T-helper 17 cell (primary cell): Measurements from ENCODE around the gene OTOGL. TPM values are rescaled to one million over a fixed set of nuclear protein-coding genes. Genes with fewer than 3 reads are reported as not detected.

Experiments used
- ATAC-seq: fragments of 150-1000 bp; cut with Tn5 transposase; 2 replicates; pipeline ENCODE4 v1.10.0; 2021; ENCODE audit warnings: mild to moderate bottlenecking, moderate library complexity
- DNase-seq, 3 donors: peaks; one replicate each; pipeline versions ENCODE4 v3.0.0 to v3.0.0-alpha.2; 2020 to 2021
- H3K9me3 ChIP-seq: one replicate; pipeline ENCODE4 v1.7.0; 2013; ENCODE audit warnings: low read length, mild to moderate bottlenecking; ENCODE audit not compliant: control insufficient read depth, poor library complexity, severe bottlenecking
- H3K27ac Mint-ChIP-seq: one replicate; pipeline ENCODE4 v1.8.0; 2022; ENCODE audit warnings: mild to moderate bottlenecking, moderate library complexity, mixed read lengths
- H3K27me3 Mint-ChIP-seq: one replicate; pipeline ENCODE4 v1.8.0; 2022; ENCODE audit warnings: mixed read lengths
- H3K36me3 Mint-ChIP-seq: one replicate; pipeline ENCODE4 v1.8.0; 2022; ENCODE audit warnings: low read depth, mixed read lengths
- H3K4me1 Mint-ChIP-seq: one replicate; pipeline ENCODE4 v1.8.0; 2022; ENCODE audit warnings: mild to moderate bottlenecking, mixed read lengths
- H3K4me3 Mint-ChIP-seq: one replicate; pipeline ENCODE4 v1.8.0; 2022; ENCODE audit warnings: mild to moderate bottlenecking, moderate library complexity, mixed read lengths
- total RNA-seq, 4 donors: library from RNA in 2 of 4; stranded (reverse) in 2 of 4; gene quantifications; one replicate each; pipeline ENCODE4 v1.2.3 and lab custom pipeline; 2022 to 2026

Gene OTOGL
- total RNA-seq, 2 donors from 2014 or later: not detected

GRCh38 chr12:80175307-80175930 is 76.1 kb downstream of the OTOGL start:
- Mint-ChIP-seq H3K36me3 (no peaks in the 10 kb centered on the region), H3K4me3 (no peak overlapping the region), H3K27me3 (peaks cover 25% of the 10 kb centered on the region), H3K27ac (no peak overlapping the region), H3K4me1 (no peaks in the 10 kb centered on the region)
- no peaks in the 10 kb centered on the region for H3K9me3 ChIP-seq
- ATAC-seq (no peak), DNase-seq (no peak)

- no peaks in the 10 kb centered on the region for H3K36me3 Mint-ChIP-seq
- H3K4me1 Mint-ChIP-seq: no peaks in the 10 kb centered on the region
- no peaks in the 10 kb centered on the region for H3K9me3 ChIP-seq
- no peak for ATAC-seq
- H3K27ac Mint-ChIP-seq: no peak overlapping the region
- no peak overlapping the region for H3K4me3 Mint-ChIP-seq
- peaks cover 19% of the 10 kb centered on the region for H3K27me3 Mint-ChIP-seq
- no peak for DNase-seq
These were observed 77.4 kb downstream of the OTOGL start for GRCh38 chr12:80176706-80177105.

GRCh38 chr12:80178846-80179245 is 79.5 kb downstream of the OTOGL start:
- no peaks in the 10 kb centered on the region for H3K9me3 ChIP-seq
- H3K4me1 Mint-ChIP-seq: no peaks in the 10 kb centered on the region
- no peak overlapping the region for H3K4me3 Mint-ChIP-seq
- H3K27ac Mint-ChIP-seq: peak overlapping the region; percentile 12
- peaks cover 14% of the 10 kb centered on the region for H3K27me3 Mint-ChIP-seq
- no peak for ATAC-seq
- no peak for DNase-seq
- no peaks in the 10 kb centered on the region for H3K36me3 Mint-ChIP-seq

GRCh38 chr12:80183939-80184338 is 84.6 kb downstream of the OTOGL start:
- H3K4me3 Mint-ChIP-seq: no peak overlapping the region
- H3K9me3 ChIP-seq: no peaks in the 10 kb centered on the region
- H3K27me3 Mint-ChIP-seq: peaks cover 2% of the 10 kb centered on the region
- H3K4me1 Mint-ChIP-seq: no peaks in the 10 kb centered on the region
- no peaks in the 10 kb centered on the region for H3K36me3 Mint-ChIP-seq
- H3K27ac Mint-ChIP-seq: no peak overlapping the region
- DNase-seq (no peak), ATAC-seq (no peak)

GRCh38 chr12:80184926-80185325 is 85.6 kb downstream of the OTOGL start:
- no peak for DNase-seq
- ATAC-seq: no peak
- H3K4me3 Mint-ChIP-seq: no peak overlapping the region
- peaks cover 4% of the 10 kb centered on the region for H3K27me3 Mint-ChIP-seq
- H3K27ac Mint-ChIP-seq: no peak overlapping the region
- H3K36me3 Mint-ChIP-seq: no peaks in the 10 kb centered on the region
- no peaks in the 10 kb centered on the region for H3K9me3 ChIP-seq
- no peaks in the 10 kb centered on the region for H3K4me1 Mint-ChIP-seq

GRCh38 chr12:80186727-80187217 is 87.4 kb downstream of the OTOGL start:
- H3K36me3 Mint-ChIP-seq: no peaks in the 10 kb centered on the region
- DNase-seq: peak in 1 of 3 donors; percentile 5
- H3K9me3 ChIP-seq: no peaks in the 10 kb centered on the region
- no peak overlapping the region for H3K4me3 Mint-ChIP-seq
- peaks cover 4% of the 10 kb centered on the region for H3K27me3 Mint-ChIP-seq
- H3K4me1 Mint-ChIP-seq: no peaks in the 10 kb centered on the region
- H3K27ac Mint-ChIP-seq: no peak overlapping the region
- peak; percentile 70 for ATAC-seq

GRCh38 chr12:80187660-80188090 is 88.3 kb downstream of the OTOGL start:
- no peaks in the 10 kb centered on the region for H3K9me3 ChIP-seq
- ATAC-seq (no peak), DNase-seq (no peak)
- no peaks in the 10 kb centered on the region for H3K4me1 Mint-ChIP-seq
- no peak overlapping the region for H3K4me3 Mint-ChIP-seq
- no peaks in the 10 kb centered on the region for H3K36me3 Mint-ChIP-seq
- peaks cover 12% of the 10 kb centered on the region for H3K27me3 Mint-ChIP-seq
- no peak overlapping the region for H3K27ac Mint-ChIP-seq

GRCh38 chr12:80188576-80188975 is 89.2 kb downstream of the OTOGL start:
- H3K9me3 ChIP-seq: no peaks in the 10 kb centered on the region
- H3K4me3 Mint-ChIP-seq: no peak overlapping the region
- no peaks in the 10 kb centered on the region for H3K4me1 Mint-ChIP-seq
- H3K27ac Mint-ChIP-seq: no peak overlapping the region
- no peaks in the 10 kb centered on the region for H3K36me3 Mint-ChIP-seq
- H3K27me3 Mint-ChIP-seq: peaks cover 13% of the 10 kb centered on the region
- DNase-seq (no peak), ATAC-seq (no peak)

GRCh38 chr12:80189241-80189640 is 89.9 kb downstream of the OTOGL start:
- H3K4me3 Mint-ChIP-seq: no peak overlapping the region
- no peak for DNase-seq
- H3K9me3 ChIP-seq: no peaks in the 10 kb centered on the region
- H3K4me1 Mint-ChIP-seq: no peaks in the 10 kb centered on the region
- peaks cover 13% of the 10 kb centered on the region for H3K27me3 Mint-ChIP-seq
- no peak for ATAC-seq
- no peaks in the 10 kb centered on the region for H3K36me3 Mint-ChIP-seq
- no peak overlapping the region for H3K27ac Mint-ChIP-seq

GRCh38 chr12:80190001-80190400 is 90.7 kb downstream of the OTOGL start:
- no peak overlapping the region for H3K4me3 Mint-ChIP-seq
- no peaks in the 10 kb centered on the region for H3K9me3 ChIP-seq
- ATAC-seq: no peak
- H3K36me3 Mint-ChIP-seq: no peaks in the 10 kb centered on the region
- H3K4me1 Mint-ChIP-seq: no peaks in the 10 kb centered on the region
- no peak overlapping the region for H3K27ac Mint-ChIP-seq
- peaks cover 13% of the 10 kb centered on the region for H3K27me3 Mint-ChIP-seq
- DNase-seq: no peak

- H3K27ac Mint-ChIP-seq: peak overlapping the region; percentile 19
- ATAC-seq (no peak), DNase-seq (no peak)
- no peaks in the 10 kb centered on the region for H3K4me1 Mint-ChIP-seq
- H3K36me3 Mint-ChIP-seq: no peaks in the 10 kb centered on the region
- H3K27me3 Mint-ChIP-seq: peaks cover 13% of the 10 kb centered on the region
- H3K9me3 ChIP-seq: no peaks in the 10 kb centered on the region
- no peak overlapping the region for H3K4me3 Mint-ChIP-seq
These were observed 92.8 kb downstream of the OTOGL start for GRCh38 chr12:80192087-80192486.

GRCh38 chr12:80193865-80194264 is 94.5 kb downstream of the OTOGL start:
- ATAC-seq: no peak
- H3K4me1 Mint-ChIP-seq: no peaks in the 10 kb centered on the region
- no peaks in the 10 kb centered on the region for H3K36me3 Mint-ChIP-seq
- H3K4me3 Mint-ChIP-seq: no peak overlapping the region
- peaks cover 11% of the 10 kb centered on the region for H3K27me3 Mint-ChIP-seq
- no peak for DNase-seq
- H3K9me3 ChIP-seq: no peaks in the 10 kb centered on the region
- no peak overlapping the region for H3K27ac Mint-ChIP-seq

- no peaks in the 10 kb centered on the region for H3K9me3 ChIP-seq
- ATAC-seq (no peak), DNase-seq (no peak)
- Mint-ChIP-seq H3K36me3 (no peaks in the 10 kb centered on the region), H3K27ac (no peak overlapping the region), H3K27me3 (peaks cover 9% of the 10 kb centered on the region), H3K4me1 (no peaks in the 10 kb centered on the region), H3K4me3 (no peak overlapping the region)
These were observed 95.9 kb downstream of the OTOGL start for GRCh38 chr12:80195074-80195726.

- H3K36me3 Mint-ChIP-seq: no peaks in the 10 kb centered on the region
- H3K4me1 Mint-ChIP-seq: no peaks in the 10 kb centered on the region
- H3K27me3 Mint-ChIP-seq: peaks cover 9% of the 10 kb centered on the region
- H3K4me3 Mint-ChIP-seq: no peak overlapping the region
- DNase-seq: no peak
- no peaks in the 10 kb centered on the region for H3K9me3 ChIP-seq
- no peak overlapping the region for H3K27ac Mint-ChIP-seq
- no peak for ATAC-seq
These were observed 96.4 kb downstream of the OTOGL start for GRCh38 chr12:80195737-80196136.
